SH-SY5Y (cell line): ENCODE measurements around the gene IGDCC3.

ENCODE experiments used
- GATA2 ChIP-seq: IDR thresholded peaks from 2 replicates; pipeline ENCODE4 v1.6.1; 2011; ENCODE audit warnings: mild to moderate bottlenecking, low read depth, low read length
- GATA3 ChIP-seq: IDR thresholded peaks from 2 replicates; pipeline ENCODE4 v1.6.1; 2011; ENCODE audit warnings: low read depth, mild to moderate bottlenecking, low read length, moderate library complexity

DNA sequence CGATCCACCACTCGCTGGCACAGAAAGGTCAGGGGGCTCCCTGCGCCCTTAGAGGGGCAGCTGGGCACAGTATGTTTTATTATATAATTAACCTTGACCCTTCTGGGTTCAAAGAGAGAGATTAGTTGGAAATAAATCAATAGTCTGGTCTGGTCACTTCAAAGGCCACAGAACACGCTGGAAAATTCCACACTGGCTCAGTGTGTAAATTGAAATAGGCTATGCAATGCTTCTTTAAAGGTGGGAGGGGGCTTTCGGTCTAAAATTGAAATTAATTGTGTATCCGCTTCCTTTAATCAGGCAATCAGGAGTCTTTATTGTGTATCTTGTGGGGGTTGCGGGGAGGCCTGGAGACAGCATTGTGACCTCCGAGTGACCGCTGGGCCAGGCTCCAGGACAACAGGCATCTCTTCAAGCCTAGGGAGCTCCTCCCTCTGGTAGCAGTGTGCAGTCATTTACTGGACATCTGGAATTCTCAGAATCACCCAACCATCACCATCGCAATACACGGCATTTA, 65.3 kb downstream of the IGDCC3 start:
- no peak; the same call in 1 of the 2 replicates for TF ChIP-seq GATA2
- TF ChIP-seq GATA3: no peak
